Measurements from ENCODE around the gene HSD17B1. TPM values are rescaled to one million over a fixed set of nuclear protein-coding genes. Genes with fewer than 3 reads are reported as not detected.
A peak's percentile ranks its signal among the peaks of the same experiment; 100 is the strongest.

The HSD17B1 gene
- total and polyA plus RNA-seq, 2 of the 13 experiments (the other 11 are each of a cell fraction or from before 2014, with no cell fraction given) = 0.54 to 0.93 TPM

GRCh38 chr17:42577532-42578281 is 25.0 kb downstream of the HSD17B1 start, which contains the start of gene PSMC3IP (continued):
- TF ChIP-seq E2F1 (CRISPR knock-in tag; IDR thresholded peaks at IDR 0.05) (peak; percentile 98), MATR3 (CRISPR knock-in tag; IDR thresholded peaks at IDR 0.05) (no peak), ZNF597 (CRISPR knock-in tag; IDR thresholded peaks at IDR 0.05) (no peak), ETV6 (CRISPR knock-in tag; conservative IDR thresholded peaks at IDR 0.05) (no peak; the same call in 1 of the 2 replicates), ZNF703 (CRISPR knock-in tag; IDR thresholded peaks at IDR 0.05; ENCODE audit: borderline replicate concordance) (0 out of 2 replicates have a peak, but pooled peaks have one; percentile 54), CERS6 (CRISPR knock-in tag; IDR thresholded peaks at IDR 0.05) (no peak), ZNF772 (CRISPR knock-in tag; IDR thresholded peaks at IDR 0.05) (peak; percentile 93), ZNF512 (CRISPR knock-in tag; IDR thresholded peaks at IDR 0.05) (0 out of 2 replicates have a peak, but pooled peaks have one; percentile 57), TARDBP (CRISPR knock-in tag; IDR thresholded peaks at IDR 0.05) (peak; percentile 77; the same call in 1 of the 2 replicates), SCMH1 (CRISPR knock-in tag; IDR thresholded peaks at IDR 0.05; ENCODE audit: borderline replicate concordance) (no peak), SOX6 (IDR thresholded peaks at IDR 0.05) (no peak), SOX6 (CRISPR knock-in tag; IDR thresholded peaks at IDR 0.05) (peak; percentile 48), ZNF605 (CRISPR knock-in tag; IDR thresholded peaks at IDR 0.05) (peak; percentile 52; the same call in 1 of the 2 replicates), HIC2 (CRISPR knock-in tag; IDR thresholded peaks at IDR 0.05; ENCODE audit: low read depth) (no peak), HIVEP1 (CRISPR knock-in tag; IDR thresholded peaks at IDR 0.05) (peak; percentile 60; the same call in 1 of the 2 replicates), SRF (IDR thresholded peaks at IDR 0.05; ENCODE audit: low read depth, low read length) (no peak), FIP1L1 (IDR thresholded peaks at IDR 0.05; ENCODE audit: borderline replicate concordance, insufficient read depth, low read depth, low read length) (peak; percentile 88; the same call in 1 of the 2 replicates), ONECUT2 (CRISPR knock-in tag; IDR thresholded peaks at IDR 0.05) (no peak), SUZ12 (IDR thresholded peaks at IDR 0.05; ENCODE audit: low read depth, low read length) (no peak), ELF3 (CRISPR knock-in tag; IDR thresholded peaks at IDR 0.05) (peak; percentile 79; the same call in 1 of the 2 replicates)
- TF ChIP-seq, protein P1, sequence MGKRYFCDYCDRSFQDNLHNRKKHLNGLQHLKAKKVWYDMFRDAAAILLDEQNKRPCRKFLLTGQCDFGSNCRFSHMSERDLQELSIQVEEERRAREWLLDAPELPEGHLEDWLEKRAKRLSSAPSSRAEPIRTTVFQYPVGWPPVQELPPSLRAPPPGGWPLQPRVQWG (CRISPR knock-in tag; IDR thresholded peaks at IDR 0.05; ENCODE audit: borderline replicate concordance, low read depth) = no peak
- TF ChIP-seq, protein P2, sequence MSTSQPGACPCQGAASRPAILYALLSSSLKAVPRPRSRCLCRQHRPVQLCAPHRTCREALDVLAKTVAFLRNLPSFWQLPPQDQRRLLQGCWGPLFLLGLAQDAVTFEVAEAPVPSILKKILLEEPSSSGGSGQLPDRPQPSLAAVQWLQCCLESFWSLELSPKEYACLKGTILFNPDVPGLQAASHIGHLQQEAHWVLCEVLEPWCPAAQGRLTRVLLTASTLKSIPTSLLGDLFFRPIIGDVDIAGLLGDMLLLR (CRISPR knock-in tag; IDR thresholded peaks at IDR 0.05) = peak; percentile 29; the same call in 1 of the 2 replicates
